Stimulated activated CD8-positive, alpha-beta memory T cell treated with anti-CD3 and anti-CD28 coated beads, Interleukin-12 subunit alpha, Interleukin-12 subunit beta, amount 100 ng/mL, for 4 hours (primary cell): ENCODE measurements around the gene PIN1.

Experiments used
- DNase-seq: peaks from one replicate; pipeline ENCODE4 v3.0.0-alpha.2; 2020; ENCODE audit warnings: low read depth

The PIN1 gene

GRCh38 chr19:9857076-9857721, 22.1 kb downstream of the PIN1 start:
- no peak for DNase-seq

GRCh38 chr19:9857920-9858746, 23.0 kb downstream of the PIN1 start:
- DNase-seq, result no peak

- DNase-seq, result no peak
These were observed 23.6 kb downstream of the PIN1 start for GRCh38 chr19:9858766-9859165.

GRCh38 chr19:9860407-9860806, 25.3 kb downstream of the PIN1 start:
- DNase-seq, result no peak

- DNase-seq, result no peak
These were observed 26.4 kb downstream of the PIN1 start for GRCh38 chr19:9861503-9861902.

GRCh38 chr19:9862938-9863337, 27.8 kb downstream of the PIN1 start:
- no peak for DNase-seq

- no peak for DNase-seq
These were observed 28.6 kb downstream of the PIN1 start for GRCh38 chr19:9863759-9864158.

- DNase-seq, result no peak
These were observed 30.8 kb downstream of the PIN1 start for GRCh38 chr19:9865732-9866501.

GRCh38 chr19:9868983-9869617, 34.0 kb downstream of the PIN1 start:
- DNase-seq, result no peak

GRCh38 chr19:9871626-9872338, 36.7 kb downstream of the PIN1 start:
- no peak for DNase-seq

GRCh38 chr19:9872618-9873242, 37.6 kb downstream of the PIN1 start:
- DNase-seq, result no peak

- DNase-seq, result no peak
These were observed 40.0 kb downstream of the PIN1 start for GRCh38 chr19:9875031-9875627.

- DNase-seq, result no peak
These were observed 40.7 kb downstream of the PIN1 start for GRCh38 chr19:9875796-9876195.

GRCh38 chr19:9877780-9878510, 42.8 kb downstream of the PIN1 start:
- no peak for DNase-seq

GRCh38 chr19:9878511-9879196, 43.5 kb downstream of the PIN1 start:
- no peak for DNase-seq

- DNase-seq, result no peak
These were observed 46.6 kb downstream of the PIN1 start for GRCh38 chr19:9881720-9882119.

GRCh38 chr19:9883231-9883758, 48.2 kb downstream of the PIN1 start:
- no peak for DNase-seq

- no peak for DNase-seq
These were observed 48.6 kb downstream of the PIN1 start for GRCh38 chr19:9883764-9884163.

- no peak for DNase-seq
These were observed 50.0 kb downstream of the PIN1 start for GRCh38 chr19:9885077-9885552.
